HepG2 (cell line): ENCODE data around the gene SNX18. TPM values are rescaled to one million over a fixed set of nuclear protein-coding genes. Genes with fewer than 3 reads are reported as not detected.

Source experiments
- TERF1 ChIP-seq: sonication (generic); formaldehyde crosslinking; IDR thresholded peaks from 2 replicates; pipeline ENCODE4 v1.8.0; 2022; ENCODE audit warnings: mild to moderate bottlenecking, missing genetic modification reagents, moderate library complexity
- UBTF ChIP-seq: sonication (generic); formaldehyde crosslinking; IDR thresholded peaks from 2 replicates; pipeline ENCODE4 v1.4.0; 2020; ENCODE audit warnings: mild to moderate bottlenecking, missing genetic modification reagents
- polyA plus RNA-seq, 8 experiments: library from polyadenylated mRNA; depleted of rRNA in 3 of 8; stranded (reverse) in 7 of 8; unstranded in 1 of 8; fragments of >200 nt; fragmentation: Illumina TruSeq in 4 of 8; extraction: Trizol in 4 of 8; gene quantifications; 2 replicates each; pipeline versions ENCODE4 v1.2.1 to v1.2.3, GENCODE V29; 2011 to 2016; ENCODE audit warnings: low read depth in 4 of 8, missing spikeins in 1 of 8, mixed read lengths in 1 of 8; ENCODE audit not compliant: insufficient read depth in 1 of 8
- total RNA-seq, 5 experiments: library from RNA; depleted of rRNA; stranded (reverse); fragments of >200 nt; fragmentation: Illumina TruSeq; extraction: Trizol; gene quantifications; 2 replicates each; pipeline ENCODE4 v1.2.3, GENCODE V29; 2016; ENCODE audit warnings: low read depth in 1 of 5
- TF ChIP-seq, protein P1 (sequence below), 2 experiments: fragments of 450-650 bp in 1 of 2; sonication (generic) in 1 of 2; formaldehyde crosslinking in 1 of 2; IDR thresholded peaks; 2 replicates each; pipeline versions ENCODE4 v1.6.1 to v1.8.0; 2016 to 2022; ENCODE audit warnings: antibody characterized with exemption in 1 of 2, mild to moderate bottlenecking in 1 of 2, missing genetic modification reagents in 1 of 2

Gene SNX18
- total and polyA plus RNA-seq, 2 of the 13 experiments (the other 11 are each of a cell fraction or from before 2014, with no cell fraction given) = 2.3 to 6.2 TPM

DNA sequence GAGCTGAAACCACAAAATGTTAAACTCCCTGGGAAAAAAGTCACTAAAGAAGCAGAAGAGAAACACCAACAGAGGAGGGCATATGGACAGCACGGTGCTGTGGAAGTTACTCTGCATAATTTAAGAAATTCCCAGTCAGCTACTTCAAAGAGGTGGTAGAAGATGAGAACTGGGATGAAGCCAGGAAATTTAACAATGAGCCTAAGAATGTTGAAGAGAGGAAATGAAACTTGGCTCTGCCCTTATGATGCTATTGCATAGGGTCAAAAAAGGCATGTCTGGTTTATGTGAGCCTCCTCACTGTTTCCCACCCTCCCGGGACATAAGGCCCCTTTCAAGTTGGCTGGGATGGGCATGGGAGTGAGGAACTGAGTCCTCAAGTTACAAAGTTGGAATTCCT, 25.4 kb upstream of the SNX18 start (continued):
- TF ChIP-seq, protein P1, sequence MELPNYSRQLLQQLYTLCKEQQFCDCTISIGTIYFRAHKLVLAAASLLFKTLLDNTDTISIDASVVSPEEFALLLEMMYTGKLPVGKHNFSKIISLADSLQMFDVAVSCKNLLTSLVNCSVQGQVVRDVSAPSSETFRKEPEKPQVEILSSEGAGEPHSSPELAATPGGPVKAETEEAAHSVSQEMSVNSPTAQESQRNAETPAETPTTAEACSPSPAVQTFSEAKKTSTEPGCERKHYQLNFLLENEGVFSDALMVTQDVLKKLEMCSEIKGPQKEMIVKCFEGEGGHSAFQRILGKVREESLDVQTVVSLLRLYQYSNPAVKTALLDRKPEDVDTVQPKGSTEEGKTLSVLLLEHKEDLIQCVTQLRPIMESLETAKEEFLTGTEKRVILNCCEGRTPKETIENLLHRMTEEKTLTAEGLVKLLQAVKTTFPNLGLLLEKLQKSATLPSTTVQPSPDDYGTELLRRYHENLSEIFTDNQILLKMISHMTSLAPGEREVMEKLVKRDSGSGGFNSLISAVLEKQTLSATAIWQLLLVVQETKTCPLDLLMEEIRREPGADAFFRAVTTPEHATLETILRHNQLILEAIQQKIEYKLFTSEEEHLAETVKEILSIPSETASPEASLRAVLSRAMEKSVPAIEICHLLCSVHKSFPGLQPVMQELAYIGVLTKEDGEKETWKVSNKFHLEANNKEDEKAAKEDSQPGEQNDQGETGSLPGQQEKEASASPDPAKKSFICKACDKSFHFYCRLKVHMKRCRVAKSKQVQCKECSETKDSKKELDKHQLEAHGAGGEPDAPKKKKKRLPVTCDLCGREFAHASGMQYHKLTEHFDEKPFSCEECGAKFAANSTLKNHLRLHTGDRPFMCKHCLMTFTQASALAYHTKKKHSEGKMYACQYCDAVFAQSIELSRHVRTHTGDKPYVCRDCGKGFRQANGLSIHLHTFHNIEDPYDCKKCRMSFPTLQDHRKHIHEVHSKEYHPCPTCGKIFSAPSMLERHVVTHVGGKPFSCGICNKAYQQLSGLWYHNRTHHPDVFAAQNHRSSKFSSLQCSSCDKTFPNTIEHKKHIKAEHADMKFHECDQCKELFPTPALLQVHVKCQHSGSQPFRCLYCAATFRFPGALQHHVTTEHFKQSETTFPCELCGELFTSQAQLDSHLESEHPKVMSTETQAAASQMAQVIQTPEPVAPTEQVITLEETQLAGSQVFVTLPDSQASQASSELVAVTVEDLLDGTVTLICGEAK (IDR thresholded peaks at IDR 0.05) = no peak
- TF ChIP-seq, protein P1 (CRISPR knock-in tag; IDR thresholded peaks at IDR 0.05) = no peak
- TF ChIP-seq UBTF = no peak
- TF ChIP-seq TERF1 (CRISPR knock-in tag) = no peak
